Measurements from ENCODE around the gene KAT6B. TPM values are rescaled to one million over a fixed set of nuclear protein-coding genes. Genes with fewer than 3 reads are reported as not detected.

The KAT6B gene
- total and polyA plus RNA-seq, 2 experiments from 2014 or later: 7.7 to 12.4 TPM

GRCh38 chr10:75011221-75011620 is 184.8 kb downstream of the KAT6B start:
- Histone ChIP-seq H3F3A (ENCODE audit: insufficient read depth) (no peaks in the 10 kb centered on the region), H3K4me2 (ENCODE audit: unreplicated experiment) (no peak overlapping the region), H3K9ac (no peak overlapping the region), H3K79me2 (ENCODE audit: insufficient read depth) (no peaks in the 10 kb centered on the region), H2AFZ (no peak overlapping the region), H3K4me1 (ENCODE audit: insufficient read depth) (no peaks in the 10 kb centered on the region), H4K20me1 (ENCODE audit: insufficient read depth) (no peaks in the 10 kb centered on the region), H3K4me3 (no peak overlapping the region), H3K36me3 (ENCODE audit: low read depth) (no peaks in the 10 kb centered on the region), H3K27me3 (replicated peaks; ENCODE audit: insufficient read depth) (no peaks in the 10 kb centered on the region), H3K9me2 (ENCODE audit: insufficient read depth) (no peaks in the 10 kb centered on the region), H3K9me3 (ENCODE audit: low read depth) (no peaks in the 10 kb centered on the region), H3K27ac (no peak overlapping the region)
- no peak for DNase-seq
- in situ Hi-C loops (cut with MboI): no loop called here
- no peak for TF ChIP-seq EZH2 (IDR thresholded peaks at IDR 0.05; ENCODE audit: insufficient read depth, poor library complexity, severe bottlenecking)
- WGBS, 2 experiments (ENCODE audit: low coverage in 1 of 2, low lambda C conversion rate in 2 of 2, missing lambda C conversion rate in 2 of 2): 93% methylated on average over 1 of the region's 1 CpG

- in situ Hi-C loops (cut with MboI): no loop called here
- Histone ChIP-seq H3K9me3 (ENCODE audit: low read depth) (no peaks in the 10 kb centered on the region), H3K9ac (no peak overlapping the region), H2AFZ (no peak overlapping the region), H3K36me3 (ENCODE audit: low read depth) (no peaks in the 10 kb centered on the region), H4K20me1 (ENCODE audit: insufficient read depth) (no peaks in the 10 kb centered on the region), H3K9me2 (ENCODE audit: insufficient read depth) (no peaks in the 10 kb centered on the region), H3K27ac (no peak overlapping the region), H3K4me1 (ENCODE audit: insufficient read depth) (no peaks in the 10 kb centered on the region), H3K79me2 (ENCODE audit: insufficient read depth) (no peaks in the 10 kb centered on the region), H3K27me3 (replicated peaks; ENCODE audit: insufficient read depth) (no peaks in the 10 kb centered on the region), H3K4me3 (no peak overlapping the region), H3K4me2 (ENCODE audit: unreplicated experiment) (no peak overlapping the region), H3F3A (ENCODE audit: insufficient read depth) (no peaks in the 10 kb centered on the region)
- TF ChIP-seq EZH2phosphoT487 (IDR thresholded peaks at IDR 0.05; ENCODE audit: insufficient read depth, low read depth): no peak
- no peak for DNase-seq
- 97% methylated on average over 8 of the region's 8 CpGs for WGBS, 2 experiments (ENCODE audit: low coverage in 1 of 2, low lambda C conversion rate in 2 of 2, missing lambda C conversion rate in 2 of 2)
Observed at GRCh38 chr10:75012471-75012870, 186.1 kb downstream of the KAT6B start.

- H3K36me3 ChIP-seq (ENCODE audit: low read depth): no peaks in the 10 kb centered on the region
- no peak overlapping the region for H3K4me3 ChIP-seq
- H3K9me3 ChIP-seq (ENCODE audit: low read depth): no peaks in the 10 kb centered on the region
- H3K27ac ChIP-seq: no peak overlapping the region
- H3F3A ChIP-seq (ENCODE audit: insufficient read depth): no peaks in the 10 kb centered on the region
- TF ChIP-seq EZH2phosphoT487 (IDR thresholded peaks at IDR 0.05; ENCODE audit: insufficient read depth, low read depth) (no peak), EZH2 (IDR thresholded peaks at IDR 0.05; ENCODE audit: insufficient read depth, poor library complexity, severe bottlenecking) (no peak)
- no peaks in the 10 kb centered on the region for H3K4me1 ChIP-seq (ENCODE audit: insufficient read depth)
- in situ Hi-C loops (cut with MboI): no loop called here
- no peak overlapping the region for H3K4me2 ChIP-seq (ENCODE audit: unreplicated experiment)
- DNase-seq: no peak
- H3K9me2 ChIP-seq (ENCODE audit: insufficient read depth): no peaks in the 10 kb centered on the region
- no peaks in the 10 kb centered on the region for H4K20me1 ChIP-seq (ENCODE audit: insufficient read depth)
- H3K27me3 ChIP-seq (replicated peaks; ENCODE audit: insufficient read depth): no peaks in the 10 kb centered on the region
- no peaks in the 10 kb centered on the region for H3K79me2 ChIP-seq (ENCODE audit: insufficient read depth)
- H3K9ac ChIP-seq: no peak overlapping the region
- H2AFZ ChIP-seq: no peak overlapping the region
Observed at GRCh38 chr10:75013007-75013406, 186.6 kb downstream of the KAT6B start.

- H3K4me3 ChIP-seq: no peak overlapping the region
- no peak overlapping the region for H2AFZ ChIP-seq
- H3K79me2 ChIP-seq (ENCODE audit: insufficient read depth): no peaks in the 10 kb centered on the region
- no peaks in the 10 kb centered on the region for H3K9me2 ChIP-seq (ENCODE audit: insufficient read depth)
- H4K20me1 ChIP-seq (ENCODE audit: insufficient read depth): no peaks in the 10 kb centered on the region
- H3K4me1 ChIP-seq (ENCODE audit: insufficient read depth): no peaks in the 10 kb centered on the region
- H3K9ac ChIP-seq: no peak overlapping the region
- no peaks in the 10 kb centered on the region for H3K27me3 ChIP-seq (replicated peaks; ENCODE audit: insufficient read depth)
- in situ Hi-C loops (cut with MboI): no loop called here
- no peak overlapping the region for H3K4me2 ChIP-seq (ENCODE audit: unreplicated experiment)
- TF ChIP-seq EZH2 (IDR thresholded peaks at IDR 0.05; ENCODE audit: insufficient read depth, poor library complexity, severe bottlenecking) (no peak), EZH2phosphoT487 (IDR thresholded peaks at IDR 0.05; ENCODE audit: insufficient read depth, low read depth) (no peak)
- DNase-seq: no peak
- H3K9me3 ChIP-seq (ENCODE audit: low read depth): no peaks in the 10 kb centered on the region
- WGBS, 2 experiments (ENCODE audit: low coverage in 1 of 2, low lambda C conversion rate in 2 of 2, missing lambda C conversion rate in 2 of 2): 85 to 86% methylated on average over 2 of the region's 2 CpGs
- no peaks in the 10 kb centered on the region for H3F3A ChIP-seq (ENCODE audit: insufficient read depth)
- no peak overlapping the region for H3K27ac ChIP-seq
- H3K36me3 ChIP-seq (ENCODE audit: low read depth): no peaks in the 10 kb centered on the region
Observed at GRCh38 chr10:75013522-75013921, 187.1 kb downstream of the KAT6B start.

- 83 to 86% methylated on average over 6 of the region's 6 CpGs for WGBS, 2 experiments (ENCODE audit: low coverage in 1 of 2, low lambda C conversion rate in 2 of 2, missing lambda C conversion rate in 2 of 2)
- no peak overlapping the region for H3K4me3 ChIP-seq
- no peaks in the 10 kb centered on the region for H3F3A ChIP-seq (ENCODE audit: insufficient read depth)
- no peaks in the 10 kb centered on the region for H4K20me1 ChIP-seq (ENCODE audit: insufficient read depth)
- in situ Hi-C loops (cut with MboI): no loop called here
- TF ChIP-seq EZH2 (IDR thresholded peaks at IDR 0.05; ENCODE audit: insufficient read depth, poor library complexity, severe bottlenecking) (no peak), EZH2phosphoT487 (IDR thresholded peaks at IDR 0.05; ENCODE audit: insufficient read depth, low read depth) (no peak)
- no peak overlapping the region for H2AFZ ChIP-seq
- H3K4me1 ChIP-seq (ENCODE audit: insufficient read depth): no peaks in the 10 kb centered on the region
- no peaks in the 10 kb centered on the region for H3K9me3 ChIP-seq (ENCODE audit: low read depth)
- H3K79me2 ChIP-seq (ENCODE audit: insufficient read depth): no peaks in the 10 kb centered on the region
- no peaks in the 10 kb centered on the region for H3K36me3 ChIP-seq (ENCODE audit: low read depth)
- H3K27me3 ChIP-seq (replicated peaks; ENCODE audit: insufficient read depth): no peaks in the 10 kb centered on the region
- H3K4me2 ChIP-seq (ENCODE audit: unreplicated experiment): no peak overlapping the region
- H3K27ac ChIP-seq: no peak overlapping the region
- no peak for DNase-seq
- no peak overlapping the region for H3K9ac ChIP-seq
- no peaks in the 10 kb centered on the region for H3K9me2 ChIP-seq (ENCODE audit: insufficient read depth)
Observed at GRCh38 chr10:75014516-75015230, 188.3 kb downstream of the KAT6B start.
